GM12878 (cell line): ENCODE measurements around the gene PMPCA. TPM values are rescaled to one million over a fixed set of nuclear protein-coding genes. Genes with fewer than 3 reads are reported as not detected.

Experiments used
- ASH2L ChIP-seq: fragments of 300-600, 200-600 bp; sonication (generic); IDR thresholded peaks from 2 replicates; pipeline ENCODE4 v1.6.1; 2017; ENCODE audit warnings: low read depth, mild to moderate bottlenecking, borderline replicate concordance
- BCL11A ChIP-seq: IDR thresholded peaks from 2 replicates; pipeline ENCODE4 v1.6.1; 2011; ENCODE audit warnings: low read depth, low read length
- CBFB ChIP-seq: IDR thresholded peaks from 2 replicates; pipeline ENCODE4 v1.6.1; 2016; ENCODE audit warnings: antibody characterized with exemption, low read depth
- CREM ChIP-seq: IDR thresholded peaks from 2 replicates; pipeline ENCODE4 v1.6.1; 2014; ENCODE audit warnings: antibody characterized with exemption, low read depth
- ETV6 ChIP-seq, 2 experiments: fragments of 450-650 bp in 1 of 2; IDR thresholded peaks in 1 of 2; conservative IDR thresholded peaks in 1 of 2; 2 replicates each; pipeline ENCODE4 v1.6.1; 2014; ENCODE audit warnings: antibody characterized with exemption in 1 of 2, borderline replicate concordance in 1 of 2, low read depth in 1 of 2, mild to moderate bottlenecking in 1 of 2, moderate library complexity in 1 of 2
- FOXK2 ChIP-seq: fragments of 450-650 bp; IDR thresholded peaks from 2 replicates; pipeline ENCODE4 v1.6.1; 2017; ENCODE audit warnings: mild to moderate bottlenecking, moderate library complexity
- IKZF1 ChIP-seq: fragments of 450-650 bp; conservative IDR thresholded peaks from 2 replicates; pipeline ENCODE4 v1.6.1; 2017; ENCODE audit warnings: antibody characterized with exemption, mild to moderate bottlenecking
- MEF2B ChIP-seq: fragments of 450-650 bp; IDR thresholded peaks from 2 replicates; pipeline ENCODE4 v1.6.1; 2018; ENCODE audit warnings: mild to moderate bottlenecking, moderate library complexity; ENCODE audit not compliant: partially characterized antibody, poor library complexity, severe bottlenecking
- NFIC ChIP-seq: IDR thresholded peaks from 2 replicates; pipeline ENCODE4 v1.6.1; 2012; ENCODE audit warnings: low read depth, mild to moderate bottlenecking, inconsistent platforms, low read length, moderate library complexity
- POU2F2 ChIP-seq: IDR thresholded peaks from 3 replicates; pipeline ENCODE4 v1.6.1; 2011; ENCODE audit warnings: low read depth, mild to moderate bottlenecking, low read length, borderline replicate concordance
- SMARCA5 ChIP-seq: fragments of 450-650 bp; IDR thresholded peaks from 2 replicates; pipeline ENCODE4 v1.6.1; 2017; ENCODE audit warnings: mild to moderate bottlenecking
- SPI1 ChIP-seq: IDR thresholded peaks from 2 replicates; pipeline ENCODE4 v1.6.1; 2011; ENCODE audit warnings: low read depth, mild to moderate bottlenecking, low read length, moderate library complexity, borderline replicate concordance; ENCODE audit not compliant: insufficient read depth
- TBL1XR1 ChIP-seq: IDR thresholded peaks from 2 replicates; pipeline ENCODE4 v1.6.1; 2012; ENCODE audit warnings: low read depth, low read length, improper control_type of control experiment
- TCF12 ChIP-seq: IDR thresholded peaks from 2 replicates; pipeline ENCODE4 v1.6.1; 2011; ENCODE audit warnings: low read depth, mild to moderate bottlenecking, low read length
- polyA plus RNA-seq, 11 experiments: library from polyadenylated mRNA; depleted of rRNA in 4 of 11; unstranded in 6 of 11; stranded (reverse) in 5 of 11; fragments of >200 nt; fragmentation: Nextera tagmentation in 4 of 11; fragmentation: Illumina TruSeq in 1 of 11; extraction: Ambion mirVana in 4 of 11; extraction: Trizol in 1 of 11; gene quantifications; 1 replicate in 1 of 11; 2 replicates in 10 of 11; pipeline versions ENCODE4 v1.2.1 to v1.2.3, GENCODE V29; 2011 to 2016; ENCODE audit warnings: inconsistent platforms in 2 of 11, missing spikeins in 2 of 11, low read depth in 1 of 11
- total RNA-seq, 4 experiments: library from RNA; depleted of rRNA in 3 of 4; stranded (reverse); fragments of >200 nt in 3 of 4; fragmentation: Illumina TruSeq in 1 of 4; extraction: Trizol in 1 of 4; gene quantifications; 2 replicates each; pipeline versions ENCODE4 v1.2.1 to v1.2.3, GENCODE V29; 2013 to 2021
- TF ChIP-seq, protein P1 (sequence below): IDR thresholded peaks from 2 replicates; pipeline ENCODE4 v1.6.1; 2012; ENCODE audit warnings: low read length, inconsistent platforms
- TF ChIP-seq, protein P2 (sequence below), 3 experiments: IDR thresholded peaks in 2 of 3; conservative IDR thresholded peaks in 1 of 3; 2 replicates each; pipeline ENCODE4 v1.5.1; 2011; ENCODE audit warnings: low read depth in 3 of 3, low read length in 3 of 3, mild to moderate bottlenecking in 3 of 3, control low read depth in 2 of 3, moderate library complexity in 2 of 3, inconsistent platforms in 1 of 3, mixed read lengths in 1 of 3; ENCODE audit not compliant: control insufficient read depth in 2 of 3, insufficient read depth in 1 of 3; ENCODE audit errors: extremely low read depth in 1 of 3
- TF ChIP-seq, protein P3 (sequence below): fragments of 450-650 bp; IDR thresholded peaks from 2 replicates; pipeline ENCODE4 v1.6.1; 2017; ENCODE audit warnings: mild to moderate bottlenecking, low read depth, inconsistent platforms; ENCODE audit not compliant: poor library complexity, severe bottlenecking
- TF ChIP-seq, protein P4 (sequence below): IDR thresholded peaks from 2 replicates; pipeline ENCODE4 v1.6.1; 2012; ENCODE audit warnings: improper control_type of control experiment, low read depth, low read length; ENCODE audit not compliant: insufficient replicate concordance

PMPCA gene
- total and polyA plus RNA-seq, 10 of the 15 experiments (the other 5 are each of a cell fraction or from before 2014, with no cell fraction given): 8.1 to 137 (median 75.7) TPM

DNA sequence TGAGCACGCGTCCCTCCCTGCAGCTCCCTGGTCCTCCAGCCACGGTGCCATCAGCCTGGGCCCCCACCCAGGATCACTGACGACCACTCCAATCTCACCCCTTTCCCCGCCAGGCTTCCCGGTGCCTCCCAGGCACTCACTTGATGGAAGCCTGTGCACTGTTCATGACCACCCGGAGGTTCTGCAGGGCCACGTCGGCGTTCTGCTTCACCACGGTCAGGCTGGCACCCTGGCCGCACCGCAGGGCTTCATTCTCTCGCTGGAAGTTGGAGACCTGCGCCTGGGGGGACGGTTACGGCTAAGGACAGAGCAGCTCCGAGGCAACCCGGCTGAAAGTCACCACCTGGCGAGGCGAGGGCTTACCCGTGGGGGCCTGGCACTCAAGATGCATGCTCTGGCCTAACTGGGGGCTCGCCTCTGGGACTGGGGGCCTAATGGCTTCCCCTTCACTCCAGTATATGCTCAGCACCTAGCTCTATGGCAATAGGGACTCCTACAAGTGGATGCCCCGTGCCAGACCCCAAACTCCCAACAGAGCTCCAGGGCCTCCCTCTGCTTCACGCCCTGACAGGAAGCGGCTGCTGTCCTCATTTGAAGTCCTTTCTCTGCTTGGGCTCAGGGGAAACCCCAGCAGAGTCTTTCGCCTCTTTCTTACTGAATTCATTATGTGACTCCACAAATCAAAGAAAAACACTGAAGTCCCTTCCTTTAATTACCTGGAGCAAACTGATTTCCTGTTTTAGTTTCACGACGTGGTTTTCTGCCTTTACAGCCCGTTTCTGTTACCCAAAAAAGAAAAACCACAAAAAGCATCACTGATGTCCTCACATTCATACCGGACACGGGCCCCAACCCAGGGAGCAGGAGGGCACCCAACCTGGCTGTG is 6.3 kb upstream of the PMPCA start (continued):
- TF ChIP-seq, protein P1, sequence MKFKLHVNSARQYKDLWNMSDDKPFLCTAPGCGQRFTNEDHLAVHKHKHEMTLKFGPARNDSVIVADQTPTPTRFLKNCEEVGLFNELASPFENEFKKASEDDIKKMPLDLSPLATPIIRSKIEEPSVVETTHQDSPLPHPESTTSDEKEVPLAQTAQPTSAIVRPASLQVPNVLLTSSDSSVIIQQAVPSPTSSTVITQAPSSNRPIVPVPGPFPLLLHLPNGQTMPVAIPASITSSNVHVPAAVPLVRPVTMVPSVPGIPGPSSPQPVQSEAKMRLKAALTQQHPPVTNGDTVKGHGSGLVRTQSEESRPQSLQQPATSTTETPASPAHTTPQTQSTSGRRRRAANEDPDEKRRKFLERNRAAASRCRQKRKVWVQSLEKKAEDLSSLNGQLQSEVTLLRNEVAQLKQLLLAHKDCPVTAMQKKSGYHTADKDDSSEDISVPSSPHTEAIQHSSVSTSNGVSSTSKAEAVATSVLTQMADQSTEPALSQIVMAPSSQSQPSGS: no peak
- no peak for TF ChIP-seq BCL11A
- TF ChIP-seq CBFB: 0 out of 2 replicates have a peak, but pooled peaks have one; percentile 54
- TF ChIP-seq SPI1: no peak
- TF ChIP-seq SMARCA5: no peak
- 0 out of 2 replicates have a peak, but pooled peaks have one; percentile 26 for TF ChIP-seq TBL1XR1
- TF ChIP-seq IKZF1: peak; percentile 60; the same call in 1 of the 2 replicates
- TF ChIP-seq POU2F2: 0 out of 3 replicates have a peak, but pooled peaks have one; percentile 4
- TF ChIP-seq MEF2B: peak; percentile 52
- TF ChIP-seq NFIC: no peak
- TF ChIP-seq, protein P2, sequence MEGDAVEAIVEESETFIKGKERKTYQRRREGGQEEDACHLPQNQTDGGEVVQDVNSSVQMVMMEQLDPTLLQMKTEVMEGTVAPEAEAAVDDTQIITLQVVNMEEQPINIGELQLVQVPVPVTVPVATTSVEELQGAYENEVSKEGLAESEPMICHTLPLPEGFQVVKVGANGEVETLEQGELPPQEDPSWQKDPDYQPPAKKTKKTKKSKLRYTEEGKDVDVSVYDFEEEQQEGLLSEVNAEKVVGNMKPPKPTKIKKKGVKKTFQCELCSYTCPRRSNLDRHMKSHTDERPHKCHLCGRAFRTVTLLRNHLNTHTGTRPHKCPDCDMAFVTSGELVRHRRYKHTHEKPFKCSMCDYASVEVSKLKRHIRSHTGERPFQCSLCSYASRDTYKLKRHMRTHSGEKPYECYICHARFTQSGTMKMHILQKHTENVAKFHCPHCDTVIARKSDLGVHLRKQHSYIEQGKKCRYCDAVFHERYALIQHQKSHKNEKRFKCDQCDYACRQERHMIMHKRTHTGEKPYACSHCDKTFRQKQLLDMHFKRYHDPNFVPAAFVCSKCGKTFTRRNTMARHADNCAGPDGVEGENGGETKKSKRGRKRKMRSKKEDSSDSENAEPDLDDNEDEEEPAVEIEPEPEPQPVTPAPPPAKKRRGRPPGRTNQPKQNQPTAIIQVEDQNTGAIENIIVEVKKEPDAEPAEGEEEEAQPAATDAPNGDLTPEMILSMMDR (IDR thresholded peaks at IDR 0.05 in 2 of 3, conservative IDR thresholded peaks at IDR 0.05 in 1 of 3; ENCODE audit: control insufficient read depth in 2 of 3, extremely low read depth in 1 of 3, insufficient read depth in 1 of 3, low read depth in 3 of 3, low read length in 3 of 3): no peak
- no peak; a peak in 1 of 4 replicates for TF ChIP-seq ETV6 (conservative IDR thresholded peaks at IDR 0.05 in 1 of 2, IDR thresholded peaks at IDR 0.05 in 1 of 2; ENCODE audit: borderline replicate concordance in 1 of 2, low read depth in 1 of 2)
- TF ChIP-seq, protein P3, sequence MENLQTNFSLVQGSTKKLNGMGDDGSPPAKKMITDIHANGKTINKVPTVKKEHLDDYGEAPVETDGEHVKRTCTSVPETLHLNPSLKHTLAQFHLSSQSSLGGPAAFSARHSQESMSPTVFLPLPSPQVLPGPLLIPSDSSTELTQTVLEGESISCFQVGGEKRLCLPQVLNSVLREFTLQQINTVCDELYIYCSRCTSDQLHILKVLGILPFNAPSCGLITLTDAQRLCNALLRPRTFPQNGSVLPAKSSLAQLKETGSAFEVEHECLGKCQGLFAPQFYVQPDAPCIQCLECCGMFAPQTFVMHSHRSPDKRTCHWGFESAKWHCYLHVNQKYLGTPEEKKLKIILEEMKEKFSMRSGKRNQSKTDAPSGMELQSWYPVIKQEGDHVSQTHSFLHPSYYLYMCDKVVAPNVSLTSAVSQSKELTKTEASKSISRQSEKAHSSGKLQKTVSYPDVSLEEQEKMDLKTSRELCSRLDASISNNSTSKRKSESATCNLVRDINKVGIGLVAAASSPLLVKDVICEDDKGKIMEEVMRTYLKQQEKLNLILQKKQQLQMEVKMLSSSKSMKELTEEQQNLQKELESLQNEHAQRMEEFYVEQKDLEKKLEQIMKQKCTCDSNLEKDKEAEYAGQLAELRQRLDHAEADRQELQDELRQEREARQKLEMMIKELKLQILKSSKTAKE: no peak
- no peak for TF ChIP-seq FOXK2
- TF ChIP-seq, protein P4, sequence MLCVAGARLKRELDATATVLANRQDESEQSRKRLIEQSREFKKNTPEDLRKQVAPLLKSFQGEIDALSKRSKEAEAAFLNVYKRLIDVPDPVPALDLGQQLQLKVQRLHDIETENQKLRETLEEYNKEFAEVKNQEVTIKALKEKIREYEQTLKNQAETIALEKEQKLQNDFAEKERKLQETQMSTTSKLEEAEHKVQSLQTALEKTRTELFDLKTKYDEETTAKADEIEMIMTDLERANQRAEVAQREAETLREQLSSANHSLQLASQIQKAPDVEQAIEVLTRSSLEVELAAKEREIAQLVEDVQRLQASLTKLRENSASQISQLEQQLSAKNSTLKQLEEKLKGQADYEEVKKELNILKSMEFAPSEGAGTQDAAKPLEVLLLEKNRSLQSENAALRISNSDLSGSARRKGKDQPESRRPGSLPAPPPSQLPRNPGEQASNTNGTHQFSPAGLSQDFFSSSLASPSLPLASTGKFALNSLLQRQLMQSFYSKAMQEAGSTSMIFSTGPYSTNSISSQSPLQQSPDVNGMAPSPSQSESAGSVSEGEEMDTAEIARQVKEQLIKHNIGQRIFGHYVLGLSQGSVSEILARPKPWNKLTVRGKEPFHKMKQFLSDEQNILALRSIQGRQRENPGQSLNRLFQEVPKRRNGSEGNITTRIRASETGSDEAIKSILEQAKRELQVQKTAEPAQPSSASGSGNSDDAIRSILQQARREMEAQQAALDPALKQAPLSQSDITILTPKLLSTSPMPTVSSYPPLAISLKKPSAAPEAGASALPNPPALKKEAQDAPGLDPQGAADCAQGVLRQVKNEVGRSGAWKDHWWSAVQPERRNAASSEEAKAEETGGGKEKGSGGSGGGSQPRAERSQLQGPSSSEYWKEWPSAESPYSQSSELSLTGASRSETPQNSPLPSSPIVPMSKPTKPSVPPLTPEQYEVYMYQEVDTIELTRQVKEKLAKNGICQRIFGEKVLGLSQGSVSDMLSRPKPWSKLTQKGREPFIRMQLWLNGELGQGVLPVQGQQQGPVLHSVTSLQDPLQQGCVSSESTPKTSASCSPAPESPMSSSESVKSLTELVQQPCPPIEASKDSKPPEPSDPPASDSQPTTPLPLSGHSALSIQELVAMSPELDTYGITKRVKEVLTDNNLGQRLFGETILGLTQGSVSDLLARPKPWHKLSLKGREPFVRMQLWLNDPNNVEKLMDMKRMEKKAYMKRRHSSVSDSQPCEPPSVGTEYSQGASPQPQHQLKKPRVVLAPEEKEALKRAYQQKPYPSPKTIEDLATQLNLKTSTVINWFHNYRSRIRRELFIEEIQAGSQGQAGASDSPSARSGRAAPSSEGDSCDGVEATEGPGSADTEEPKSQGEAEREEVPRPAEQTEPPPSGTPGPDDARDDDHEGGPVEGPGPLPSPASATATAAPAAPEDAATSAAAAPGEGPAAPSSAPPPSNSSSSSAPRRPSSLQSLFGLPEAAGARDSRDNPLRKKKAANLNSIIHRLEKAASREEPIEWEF: no peak
- no peak for TF ChIP-seq ASH2L
- peak; percentile 69 for TF ChIP-seq CREM
- 0 out of 2 replicates have a peak, but pooled peaks have one; percentile 4 for TF ChIP-seq TCF12
